Kidney (tissue), 14 donors: ENCODE measurements around the gene PXDC1. TPM values are rescaled to one million over a fixed set of nuclear protein-coding genes. Genes with fewer than 3 reads are reported as not detected.

ENCODE experiments used
- DNase-seq, 5 donors: peaks; one replicate each; pipeline ENCODE4 v3.0.0-alpha.2; 2013 to 2020
- FAIRE-seq: peaks from 2 replicates; lab custom pipeline; 2012; peaks lifted over from hg19 to GRCh38; lab: Jason Lieb, UNC
- H3K27ac ChIP-seq, 2 donors: one replicate each; pipeline ENCODE4 v1.7.0; 2013; ENCODE audit warnings: low read depth in 2 of 2, low read length in 2 of 2, inconsistent platforms in 1 of 2
- H3K27me3 ChIP-seq: one replicate; pipeline ENCODE4 v1.7.1; 2013; ENCODE audit warnings: low read length, inconsistent platforms; ENCODE audit not compliant: control insufficient read depth, insufficient read depth
- H3K36me3 ChIP-seq, 3 donors: one replicate each; pipeline versions ENCODE4 v1.7.0 to v1.7.1; 2013; ENCODE audit warnings: low read length in 3 of 3, control low read depth in 1 of 3, inconsistent platforms in 1 of 3; ENCODE audit not compliant: insufficient read depth in 3 of 3, control insufficient read depth in 2 of 3
- H3K4me1 ChIP-seq, 3 donors: one replicate each; pipeline versions ENCODE4 v1.7.0 to v1.7.1; 2013; ENCODE audit warnings: low read length in 3 of 3, inconsistent platforms in 1 of 3, low read depth in 1 of 3; ENCODE audit not compliant: control insufficient read depth in 2 of 3, insufficient read depth in 2 of 3
- H3K4me3 ChIP-seq, 3 donors: one replicate each; pipeline versions ENCODE4 v1.7.0 to v1.8.1; 2013; ENCODE audit warnings: low read length in 3 of 3, control low read depth in 1 of 3, inconsistent platforms in 1 of 3
- H3K9ac ChIP-seq, 3 donors: one replicate each; pipeline versions ENCODE4 v1.7.0 to v1.7.1; 2013; ENCODE audit warnings: low read length in 3 of 3, control low read depth in 1 of 3, inconsistent platforms in 1 of 3
- H3K9me3 ChIP-seq, 3 donors: one replicate each; pipeline versions ENCODE4 v1.7.0 to v1.7.1; 2013; ENCODE audit warnings: low read length in 3 of 3, control low read depth in 1 of 3, inconsistent platforms in 1 of 3; ENCODE audit not compliant: control insufficient read depth in 2 of 3, insufficient read depth in 1 of 3
- CTCF ChIP-seq: IDR thresholded peaks from 3 replicates; pipeline ENCODE4 v1.5.1; 2012; ENCODE audit warnings: mild to moderate bottlenecking, moderate library complexity, borderline replicate concordance; ENCODE audit not compliant: insufficient read depth; ENCODE audit errors: extremely low read depth
- intact Hi-C: fragments of 100-400 bp; cut with DNase I; formaldehyde crosslinking; loops from one replicate; pipeline ENCODE4 v1.11.1; 2022
- polyA plus RNA-seq: library from polyadenylated mRNA; stranded (reverse); fragments of 350-450 nt; fragmentation: Illumina TruSeq; extraction: RNeasy Lipid Tissue Mini Kit (QIAGEN cat#74804); gene quantifications from one replicate; pipeline ENCODE4 v1.2.3, GENCODE V29; 2014; ENCODE audit warnings: low read depth, low replicate concordance; ENCODE audit not compliant: insufficient read depth
- total RNA-seq: library from RNA; stranded (reverse); fragmentation: NEBNext Ultra II Directional; extraction: Animal tissue kit (Norgen Biotek cat#: 25700); gene quantifications from one replicate; pipeline ENCODE4 v1.2.1, GENCODE V29; 2021
- donor health status: control.
- donor health status: control.
- donor health status: control.
- donor health status: control.
- donor health status: control.
- donor health status: DM: yes; HTN: yes; CAD: no.
- donor health status: Normal renal cell carcinoma (clear cell type).

The PXDC1 gene
- total and polyA plus RNA-seq, 2 donors from 2014 or later: 28.9 to 35.0 TPM

DNA sequence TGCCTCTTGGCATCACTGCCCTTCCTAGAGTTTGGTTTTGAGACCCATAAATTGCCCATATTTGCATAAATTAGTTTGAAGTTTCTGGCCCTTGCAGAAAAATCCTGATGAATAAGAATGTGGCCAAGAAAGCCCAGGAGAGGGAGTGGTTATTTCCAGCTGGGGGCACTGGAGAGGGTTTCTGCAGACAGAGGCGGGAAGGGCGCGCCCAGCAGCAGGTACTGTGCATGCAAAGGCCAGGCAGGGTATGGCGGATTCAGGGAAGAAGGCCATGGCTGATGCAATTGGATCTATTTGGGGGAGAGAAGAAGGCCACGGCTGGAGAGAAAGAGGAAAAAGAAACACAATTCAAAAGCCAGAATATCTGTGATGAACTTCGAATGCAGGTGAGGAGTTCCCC lies 48.2 kb upstream of the PXDC1 start:
- H3K9ac ChIP-seq: no peak overlapping the region
- no peak overlapping the region for H3K4me3 ChIP-seq
- no peak overlapping the region for H3K27ac ChIP-seq
- no peaks in the 10 kb centered on the region for H3K27me3 ChIP-seq
- H3K9me3 ChIP-seq: no peaks in the 10 kb centered on the region
- H3K36me3 ChIP-seq: no peaks in the 10 kb centered on the region
- DNase-seq (no peak), FAIRE-seq (no peak)
- intact Hi-C loops: no loop called here
- peaks cover 3 to 36% (median 13%) of the 10 kb centered on the region in 3 donors for H3K4me1 ChIP-seq
- no peak for TF ChIP-seq CTCF

- H3K36me3 ChIP-seq: no peaks in the 10 kb centered on the region
- H3K4me3 ChIP-seq: no peak overlapping the region
- DNase-seq: no peak
- intact Hi-C loops: no loop called here
- TF ChIP-seq CTCF: no peak
- no peaks in the 10 kb centered on the region for H3K9me3 ChIP-seq
- H3K9ac ChIP-seq: no peak overlapping the region
- FAIRE-seq: no peak
- peak overlapping the region; percentile 74 to 77 for H3K27ac ChIP-seq
- no peaks in the 10 kb centered on the region for H3K27me3 ChIP-seq
- peaks cover 3 to 36% (median 13%) of the 10 kb centered on the region in 3 donors for H3K4me1 ChIP-seq
These were observed 46.8 kb upstream of the PXDC1 start for GRCh38 chr6:3798055-3798919.

DNA sequence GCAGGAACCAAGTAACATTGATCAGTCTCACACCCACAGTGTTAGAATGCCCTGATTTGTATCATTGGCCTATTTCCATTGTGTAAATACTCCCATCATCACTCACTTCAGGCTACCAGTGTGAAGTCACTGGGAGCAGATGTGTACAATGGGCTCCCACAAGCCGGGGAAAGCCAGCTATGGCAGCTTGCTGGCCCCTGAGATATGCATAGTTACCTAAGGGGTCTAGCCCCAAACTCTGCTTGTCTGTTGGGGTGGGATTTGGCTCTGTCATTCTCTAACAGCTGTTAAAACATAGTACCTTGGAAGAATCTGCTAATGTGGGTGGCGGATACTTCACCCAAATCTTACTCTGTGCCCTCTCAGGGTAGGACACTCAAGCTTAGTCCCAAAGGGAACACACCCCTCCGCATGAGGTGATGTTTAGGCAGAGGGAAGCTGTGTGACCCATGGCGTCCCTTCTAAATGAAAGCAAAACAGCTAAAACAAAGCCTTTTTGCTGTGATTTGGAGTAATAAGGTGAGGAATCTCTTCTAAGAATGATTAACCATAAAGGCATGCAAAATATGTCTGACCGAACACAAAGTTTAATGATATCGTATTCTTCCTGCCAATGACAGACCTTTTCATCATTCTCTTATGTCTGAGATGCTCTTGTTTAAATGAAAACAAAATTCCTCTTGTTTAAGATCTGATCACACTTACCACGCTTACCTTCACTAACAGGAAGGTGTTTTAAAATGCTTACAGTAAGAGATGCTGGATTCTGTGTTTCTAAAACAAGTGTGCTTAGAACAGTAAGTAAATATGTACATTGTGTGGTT lies 45.9 kb upstream of the PXDC1 start:
- Histone ChIP-seq H3K4me3 (peak overlapping the region in 1 of 3 donors; percentile 23), H3K4me1 (peaks cover 3 to 36% (median 13%) of the 10 kb centered on the region in 3 donors), H3K9me3 (no peaks in the 10 kb centered on the region), H3K36me3 (no peaks in the 10 kb centered on the region), H3K27ac (peak overlapping the region; percentile 73 to 84), H3K27me3 (no peaks in the 10 kb centered on the region), H3K9ac (peak overlapping the region in 1 of 3 donors; percentile 36)
- intact Hi-C loops: no loop called here
- FAIRE-seq (no peak), DNase-seq (peak in 2 of 5 donors; percentile 48 to 52)
- TF ChIP-seq CTCF: no peak
